ENCODE data around the gene NFX1. TPM values are rescaled to one million over a fixed set of nuclear protein-coding genes. Genes with fewer than 3 reads are reported as not detected.
"Not testable (repeated sequence)": the region's sequence is repeated elsewhere in the genome, so short reads cannot be mapped to it uniquely, and the experiment has no call there.

NFX1 gene
- total RNA-seq, 1 donor from 2014 or later: 15.1 TPM

- H3K9me3 ChIP-seq (ENCODE audit: control insufficient read depth in 3 of 3, low read length in 3 of 3); H3K27ac ChIP-seq (ENCODE audit: low read depth, low read length); H3K9ac ChIP-seq (ENCODE audit: low read depth in 1 of 3, low read length in 3 of 3); H3K4me3 ChIP-seq (ENCODE audit: low read length in 3 of 3); H3K27me3 ChIP-seq (ENCODE audit: control insufficient read depth in 3 of 3, insufficient read depth in 3 of 3, low read length in 3 of 3); H3K36me3 ChIP-seq (ENCODE audit: control insufficient read depth in 3 of 3, insufficient read depth in 3 of 3, low read length in 3 of 3): not testable (repeated sequence)
- H3K4me1 ChIP-seq (ENCODE audit: control insufficient read depth in 3 of 3, insufficient read depth in 3 of 3, low read length in 3 of 3): peaks cover 8 to 22% (median 19%) of the 10 kb centered on the region in 3 donors
Observed at GRCh38 chr9:33386998-33387397, 96.7 kb downstream of the NFX1 start.

- H3K9ac ChIP-seq (ENCODE audit: low read depth in 1 of 3, low read length in 3 of 3): no peak overlapping the region
- no peaks in the 10 kb centered on the region for H3K27me3 ChIP-seq (ENCODE audit: control insufficient read depth in 3 of 3, insufficient read depth in 3 of 3, low read length in 3 of 3)
- H3K4me3 ChIP-seq (ENCODE audit: low read length in 3 of 3): no peak overlapping the region
- H3K4me1 ChIP-seq (ENCODE audit: control insufficient read depth in 3 of 3, insufficient read depth in 3 of 3, low read length in 3 of 3): peaks cover 18 to 33% (median 33%) of the 10 kb centered on the region in 3 donors
- no peaks in the 10 kb centered on the region for H3K36me3 ChIP-seq (ENCODE audit: control insufficient read depth in 3 of 3, insufficient read depth in 3 of 3, low read length in 3 of 3)
- H3K9me3 ChIP-seq (ENCODE audit: control insufficient read depth in 3 of 3, low read length in 3 of 3): no peaks in the 10 kb centered on the region
- peak overlapping the region; percentile 16 for H3K27ac ChIP-seq (ENCODE audit: low read depth, low read length)
Observed at GRCh38 chr9:33388110-33388994, 98.0 kb downstream of the NFX1 start.

DNA sequence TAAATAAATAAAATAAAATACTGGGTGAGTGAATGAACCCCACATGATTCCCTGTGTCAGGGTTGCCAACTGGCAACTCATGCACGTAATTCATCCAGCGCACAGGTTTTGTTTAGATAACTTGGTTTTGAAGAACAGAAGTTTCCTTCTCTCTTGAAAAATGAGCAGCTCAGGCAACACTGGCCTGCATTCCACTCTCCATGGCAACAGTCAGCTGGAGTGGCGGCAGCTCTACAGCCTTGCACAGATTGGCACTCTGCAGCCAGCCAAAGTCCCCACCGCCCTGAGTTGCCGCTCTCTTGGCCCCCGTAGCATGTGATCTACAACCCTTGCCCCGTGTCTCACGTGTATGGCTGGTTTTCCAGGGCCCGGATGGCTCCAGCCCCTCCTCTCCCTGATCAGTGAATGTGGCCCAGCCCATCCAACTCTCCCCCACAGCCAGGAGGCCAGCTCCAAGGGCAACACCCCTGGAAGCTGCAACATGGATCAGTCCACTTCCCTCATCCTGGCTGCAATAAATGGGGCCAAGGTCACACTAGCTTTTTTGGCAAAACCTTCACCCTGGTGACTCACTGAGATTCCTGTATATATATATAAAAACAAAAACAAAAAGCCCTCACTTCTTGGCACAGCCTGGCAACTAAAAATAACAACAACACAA, 100.9 kb downstream of the NFX1 start:
- H3K9me3 ChIP-seq (ENCODE audit: control insufficient read depth in 3 of 3, low read length in 3 of 3); H3K36me3 ChIP-seq (ENCODE audit: control insufficient read depth in 3 of 3, insufficient read depth in 3 of 3, low read length in 3 of 3); H3K4me3 ChIP-seq (ENCODE audit: low read length in 3 of 3); H3K27me3 ChIP-seq (ENCODE audit: control insufficient read depth in 3 of 3, insufficient read depth in 3 of 3, low read length in 3 of 3): not testable (repeated sequence)
- H3K4me1 ChIP-seq (ENCODE audit: control insufficient read depth in 3 of 3, insufficient read depth in 3 of 3, low read length in 3 of 3): peaks cover 27 to 49% (median 46%) of the 10 kb centered on the region in 3 donors
- H3K9ac ChIP-seq (ENCODE audit: low read depth in 1 of 3, low read length in 3 of 3): peak overlapping the region in 2 of 3 donors; percentile 45 to 73
- H3K27ac ChIP-seq (ENCODE audit: low read depth, low read length): peak overlapping the region; percentile 86

GRCh38 chr9:33392591-33393021, 102.3 kb downstream of the NFX1 start:
- Histone ChIP-seq H3K27ac (ENCODE audit: low read depth, low read length) (peak overlapping the region; percentile 86), H3K4me1 (ENCODE audit: control insufficient read depth in 3 of 3, insufficient read depth in 3 of 3, low read length in 3 of 3) (peaks cover 27 to 49% (median 46%) of the 10 kb centered on the region in 3 donors), H3K4me3 (ENCODE audit: low read length in 3 of 3) (peak overlapping the region in 1 of 3 donors; percentile 24)

DNA sequence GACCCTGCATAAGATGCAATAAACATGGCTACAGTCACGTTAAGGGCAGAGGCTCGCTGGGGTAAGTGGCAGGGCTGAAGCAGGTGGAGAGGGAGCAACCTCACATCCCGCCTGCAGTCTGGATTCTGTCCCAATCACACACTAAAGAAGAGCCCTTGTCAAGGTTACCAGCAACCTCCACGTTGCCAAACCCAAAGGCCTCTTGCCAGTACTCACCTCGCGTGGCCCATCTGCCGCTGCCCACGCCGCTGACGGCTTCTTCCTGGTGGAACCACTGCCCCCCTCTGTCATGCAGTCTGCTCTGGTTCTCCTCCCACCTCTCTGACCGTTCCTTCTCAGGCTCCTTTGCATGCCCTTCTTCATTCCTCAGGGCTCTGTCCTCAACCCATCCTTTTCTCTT, 103.3 kb downstream of the NFX1 start:
- H3K36me3 ChIP-seq (ENCODE audit: control insufficient read depth in 3 of 3, insufficient read depth in 3 of 3, low read length in 3 of 3): no peaks in the 10 kb centered on the region
- H3K27me3 ChIP-seq (ENCODE audit: control insufficient read depth in 3 of 3, insufficient read depth in 3 of 3, low read length in 3 of 3): no peaks in the 10 kb centered on the region
- no peaks in the 10 kb centered on the region for H3K9me3 ChIP-seq (ENCODE audit: control insufficient read depth in 3 of 3, low read length in 3 of 3)
- H3K4me1 ChIP-seq (ENCODE audit: control insufficient read depth in 3 of 3, insufficient read depth in 3 of 3, low read length in 3 of 3): peaks cover 25 to 47% (median 39%) of the 10 kb centered on the region in 3 donors
- peak overlapping the region in 2 of 3 donors; percentile 35 to 49 for H3K4me3 ChIP-seq (ENCODE audit: low read length in 3 of 3)
- H3K9ac ChIP-seq (ENCODE audit: low read depth in 1 of 3, low read length in 3 of 3): peak overlapping the region in 1 of 3 donors; percentile 63
- H3K27ac ChIP-seq (ENCODE audit: low read depth, low read length): peak overlapping the region; percentile 86

More at GRCh38 chr9:33392591-33393021, 102.3 kb downstream of the NFX1 start:
- H3K36me3 ChIP-seq (ENCODE audit: control insufficient read depth in 3 of 3, insufficient read depth in 3 of 3, low read length in 3 of 3); H3K9me3 ChIP-seq (ENCODE audit: control insufficient read depth in 3 of 3, low read length in 3 of 3); H3K27me3 ChIP-seq (ENCODE audit: control insufficient read depth in 3 of 3, insufficient read depth in 3 of 3, low read length in 3 of 3): not testable (repeated sequence)
- H3K9ac ChIP-seq (ENCODE audit: low read depth in 1 of 3, low read length in 3 of 3): peak overlapping the region in 1 of 3 donors; percentile 72

GRCh38 chr9:33393986-33394385, 103.7 kb downstream of the NFX1 start:
- peak overlapping the region in 2 of 3 donors; percentile 2 to 49 for H3K4me3 ChIP-seq (ENCODE audit: low read length in 3 of 3)
- peaks cover 25 to 45% (median 36%) of the 10 kb centered on the region in 3 donors for H3K4me1 ChIP-seq (ENCODE audit: control insufficient read depth in 3 of 3, insufficient read depth in 3 of 3, low read length in 3 of 3)
- not testable (repeated sequence) for H3K27me3 ChIP-seq (ENCODE audit: control insufficient read depth in 3 of 3, insufficient read depth in 3 of 3, low read length in 3 of 3); H3K9me3 ChIP-seq (ENCODE audit: control insufficient read depth in 3 of 3, low read length in 3 of 3); H3K36me3 ChIP-seq (ENCODE audit: control insufficient read depth in 3 of 3, insufficient read depth in 3 of 3, low read length in 3 of 3)
- H3K27ac ChIP-seq (ENCODE audit: low read depth, low read length): peak overlapping the region; percentile 86
- peak overlapping the region in 1 of 3 donors; percentile 63 for H3K9ac ChIP-seq (ENCODE audit: low read depth in 1 of 3, low read length in 3 of 3)

DNA sequence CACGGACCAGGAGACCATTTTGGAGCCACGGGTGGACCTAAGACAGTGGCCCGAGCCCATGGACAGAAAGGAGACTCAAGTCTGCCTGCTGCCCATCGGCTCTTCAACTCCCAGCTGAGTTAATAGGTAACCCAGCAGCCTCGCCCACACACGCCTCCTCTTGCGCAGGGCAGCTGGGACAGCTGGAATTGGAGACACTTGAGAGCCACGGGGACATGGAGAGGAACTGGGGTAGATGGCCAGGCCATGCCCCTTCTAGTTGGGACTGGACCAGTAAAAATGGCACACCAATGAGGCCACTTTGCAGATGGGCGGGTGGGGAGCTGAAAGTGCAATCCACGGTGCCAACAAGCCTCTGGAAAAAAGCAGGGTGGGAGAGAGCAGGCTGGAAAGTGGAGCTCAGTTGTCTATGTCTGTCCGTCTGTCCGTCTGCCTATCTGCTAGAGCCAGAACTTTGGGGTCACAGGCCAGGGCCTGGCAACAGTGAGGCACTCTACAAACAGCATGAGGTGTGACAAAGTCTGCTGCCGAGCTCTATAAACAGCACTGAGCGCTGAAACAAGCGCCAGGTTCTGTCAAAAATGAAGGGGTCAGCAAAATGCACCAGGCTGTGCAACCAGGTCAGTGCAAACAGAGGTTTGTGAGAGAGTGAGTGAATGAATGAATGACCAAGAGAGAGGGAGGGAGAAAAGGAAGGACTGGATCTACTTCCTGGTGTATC, 105.0 kb downstream of the NFX1 start:
- Histone ChIP-seq H3K9ac (ENCODE audit: low read depth in 1 of 3, low read length in 3 of 3) (peak overlapping the region in 1 of 3 donors; percentile 54), H3K27ac (ENCODE audit: low read depth, low read length) (peak overlapping the region; percentile 86), H3K4me3 (ENCODE audit: low read length in 3 of 3) (peak overlapping the region in 1 of 3 donors; percentile 29), H3K4me1 (ENCODE audit: control insufficient read depth in 3 of 3, insufficient read depth in 3 of 3, low read length in 3 of 3) (peaks cover 25 to 50% (median 45%) of the 10 kb centered on the region in 3 donors)
- H3K36me3 ChIP-seq (ENCODE audit: control insufficient read depth in 3 of 3, insufficient read depth in 3 of 3, low read length in 3 of 3); H3K9me3 ChIP-seq (ENCODE audit: control insufficient read depth in 3 of 3, low read length in 3 of 3); H3K27me3 ChIP-seq (ENCODE audit: control insufficient read depth in 3 of 3, insufficient read depth in 3 of 3, low read length in 3 of 3): not testable (repeated sequence)

DNA sequence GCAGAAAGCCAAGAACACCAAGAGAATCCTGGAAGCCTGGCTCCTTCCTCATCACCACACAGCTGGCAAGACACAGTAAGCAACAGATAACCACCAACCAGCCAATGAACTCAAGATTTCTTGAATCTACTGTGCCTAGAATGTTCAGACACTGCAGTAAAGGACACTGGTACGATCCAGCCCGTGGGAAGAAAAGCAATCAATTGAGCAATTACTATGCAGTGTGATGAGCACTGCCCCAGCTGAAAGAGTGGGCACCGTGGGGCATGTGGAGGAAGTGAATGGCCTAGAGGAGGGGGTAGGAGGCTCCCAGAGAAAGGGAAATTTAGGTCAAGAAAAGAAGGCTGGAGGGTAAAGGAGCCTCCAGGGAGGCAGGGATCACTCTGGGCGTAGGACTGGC, 107.5 kb downstream of the NFX1 start:
- not testable (repeated sequence) for H3K27me3 ChIP-seq (ENCODE audit: control insufficient read depth in 3 of 3, insufficient read depth in 3 of 3, low read length in 3 of 3); H3K9ac ChIP-seq (ENCODE audit: low read depth in 1 of 3, low read length in 3 of 3); H3K36me3 ChIP-seq (ENCODE audit: control insufficient read depth in 3 of 3, insufficient read depth in 3 of 3, low read length in 3 of 3); H3K9me3 ChIP-seq (ENCODE audit: control insufficient read depth in 3 of 3, low read length in 3 of 3); H3K27ac ChIP-seq (ENCODE audit: low read depth, low read length); H3K4me3 ChIP-seq (ENCODE audit: low read length in 3 of 3)
- peaks cover 15 to 40% (median 32%) of the 10 kb centered on the region in 3 donors for H3K4me1 ChIP-seq (ENCODE audit: control insufficient read depth in 3 of 3, insufficient read depth in 3 of 3, low read length in 3 of 3)

GRCh38 chr9:33399047-33399446, 108.7 kb downstream of the NFX1 start:
- not testable (repeated sequence) for H3K27ac ChIP-seq (ENCODE audit: low read depth, low read length); H3K9me3 ChIP-seq (ENCODE audit: control insufficient read depth in 3 of 3, low read length in 3 of 3); H3K27me3 ChIP-seq (ENCODE audit: control insufficient read depth in 3 of 3, insufficient read depth in 3 of 3, low read length in 3 of 3); H3K36me3 ChIP-seq (ENCODE audit: control insufficient read depth in 3 of 3, insufficient read depth in 3 of 3, low read length in 3 of 3); H3K4me3 ChIP-seq (ENCODE audit: low read length in 3 of 3); H3K9ac ChIP-seq (ENCODE audit: low read depth in 1 of 3, low read length in 3 of 3)
- peaks cover 8 to 38% (median 28%) of the 10 kb centered on the region in 3 donors for H3K4me1 ChIP-seq (ENCODE audit: control insufficient read depth in 3 of 3, insufficient read depth in 3 of 3, low read length in 3 of 3)
